GM19397 (cell line): ENCODE data around the gene TMEM135.
"Not testable (repeated sequence)": the region's sequence is repeated elsewhere in the genome, so short reads cannot be mapped to it uniquely, and the experiment has no call there.

Experiments used
- ATAC-seq: cut with Tn5 transposase; IDR thresholded peaks from one replicate; pipeline ENCODE4 v1.9.1; 2021; ENCODE audit warnings: mild to moderate bottlenecking, moderate library complexity; ENCODE audit not compliant: unreplicated experiment

The TMEM135 gene

DNA sequence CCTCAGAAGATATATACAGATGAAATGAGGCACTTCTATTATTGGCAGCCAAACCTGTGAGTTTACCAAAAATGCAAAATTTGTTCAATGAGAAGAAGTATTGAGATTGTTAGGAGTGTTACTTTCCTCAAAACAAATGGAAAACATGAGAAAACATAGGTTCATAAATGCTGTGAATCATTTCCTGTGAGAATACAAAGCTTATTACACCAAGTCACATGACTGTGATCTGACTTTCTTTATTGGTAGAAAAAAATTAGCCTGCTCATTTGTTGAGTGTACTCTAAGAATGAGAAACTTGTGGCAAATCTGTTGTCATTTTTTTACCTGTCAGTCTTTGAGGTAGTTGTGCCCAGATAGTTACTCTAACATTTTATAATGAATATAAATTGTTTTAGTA, 215.1 kb downstream of the TMEM135 start:
- no peak for ATAC-seq

DNA sequence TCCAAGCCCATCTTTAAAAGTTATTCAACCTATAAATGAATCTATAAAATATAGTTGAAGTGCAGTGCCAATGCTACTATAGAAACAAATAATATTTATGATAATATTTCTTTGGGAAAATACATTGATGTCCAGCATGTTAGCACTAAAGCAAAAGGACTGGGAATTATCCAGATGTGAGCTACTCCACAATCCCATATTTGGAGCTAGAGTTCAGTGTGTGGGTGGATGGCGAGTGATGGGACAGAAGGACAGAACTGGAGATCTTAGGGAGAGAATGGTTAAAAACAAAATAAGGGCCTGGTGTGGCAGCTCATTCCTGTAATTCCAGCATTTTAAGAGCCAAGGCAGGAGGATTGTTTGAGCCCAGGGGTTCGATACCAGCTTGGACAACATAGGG, 216.8 kb downstream of the TMEM135 start:
- no peak for ATAC-seq

DNA sequence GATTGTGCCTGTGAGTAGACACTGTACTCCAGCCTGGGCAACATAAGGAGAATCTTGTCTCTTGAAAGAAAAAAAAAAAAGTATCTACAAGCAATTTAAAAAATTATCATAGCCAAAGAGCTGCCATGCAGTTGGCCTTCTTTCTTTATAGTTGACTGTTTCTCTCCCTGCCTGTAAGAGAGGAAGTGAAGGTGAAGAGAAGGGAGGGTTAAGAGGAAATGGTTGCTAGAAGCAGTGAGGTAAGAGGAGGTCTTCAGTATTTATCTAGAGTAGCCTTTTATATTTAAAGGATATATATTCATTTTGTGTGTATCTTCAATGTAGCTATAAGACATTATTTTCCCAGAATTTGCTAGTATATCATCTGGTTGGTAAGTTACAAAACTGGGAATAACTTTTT, 217.9 kb downstream of the TMEM135 start:
- ATAC-seq = no peak

DNA sequence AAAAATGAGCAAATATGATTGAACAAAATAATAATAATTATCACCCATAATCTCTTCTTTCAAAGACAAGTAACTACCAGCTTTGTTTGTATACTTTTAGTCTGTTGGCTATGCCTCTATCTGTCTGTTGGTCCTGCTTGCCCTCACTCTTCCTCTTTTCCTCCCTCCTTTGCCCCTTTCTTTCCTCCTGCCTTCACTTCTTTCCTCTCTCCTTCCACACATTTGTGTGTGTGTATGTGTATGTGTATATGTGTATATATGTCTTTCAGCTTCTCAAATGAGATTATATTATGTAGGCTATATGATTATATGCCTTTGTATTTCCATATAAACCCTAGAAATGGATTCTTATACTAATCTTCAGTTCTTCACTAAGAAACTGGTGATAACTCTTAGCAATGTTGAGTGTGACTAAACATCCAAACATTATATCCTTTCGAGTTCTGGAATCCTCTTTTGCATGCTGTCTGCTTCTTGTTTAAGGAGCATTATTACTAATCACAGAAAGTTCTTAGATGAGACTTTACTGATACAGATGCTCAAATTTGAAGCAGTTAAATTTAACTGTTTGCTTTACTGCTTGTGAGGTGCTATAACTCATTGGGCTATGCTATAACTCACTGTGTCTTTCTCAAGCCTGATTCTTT, 219.1 kb downstream of the TMEM135 start:
- ATAC-seq = no peak

DNA sequence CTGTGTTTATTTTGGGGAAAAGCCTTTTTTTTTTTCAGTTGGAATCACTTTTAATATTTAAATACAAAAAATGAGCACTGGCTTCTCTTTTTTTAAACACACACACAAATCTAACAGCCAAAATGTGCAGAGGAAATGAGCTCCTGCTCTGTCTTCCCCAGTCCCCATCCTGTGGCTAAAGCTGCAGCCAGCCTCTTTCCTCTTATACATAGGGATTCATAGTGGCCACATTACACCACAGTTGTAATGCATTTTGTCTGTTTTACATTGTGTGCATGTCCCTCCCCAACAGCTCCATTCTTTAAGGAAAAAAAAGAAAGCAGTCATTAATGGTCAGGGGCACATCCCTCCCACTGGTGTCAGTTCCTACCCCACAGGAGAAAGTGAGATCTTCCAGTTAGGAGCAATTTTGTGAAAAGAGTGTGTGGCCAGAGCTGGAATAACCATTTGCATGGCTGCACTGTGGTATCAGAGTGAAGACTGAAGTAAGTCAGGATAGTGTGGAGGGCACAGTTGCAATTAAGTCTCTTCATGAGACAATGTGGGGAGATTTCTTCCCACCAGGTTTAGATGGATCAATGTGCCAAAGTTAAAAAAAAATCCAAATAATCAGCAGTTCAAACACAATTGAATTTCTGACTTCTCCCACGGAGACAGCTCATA, 220.6 kb downstream of the TMEM135 start:
- ATAC-seq = no peak

DNA sequence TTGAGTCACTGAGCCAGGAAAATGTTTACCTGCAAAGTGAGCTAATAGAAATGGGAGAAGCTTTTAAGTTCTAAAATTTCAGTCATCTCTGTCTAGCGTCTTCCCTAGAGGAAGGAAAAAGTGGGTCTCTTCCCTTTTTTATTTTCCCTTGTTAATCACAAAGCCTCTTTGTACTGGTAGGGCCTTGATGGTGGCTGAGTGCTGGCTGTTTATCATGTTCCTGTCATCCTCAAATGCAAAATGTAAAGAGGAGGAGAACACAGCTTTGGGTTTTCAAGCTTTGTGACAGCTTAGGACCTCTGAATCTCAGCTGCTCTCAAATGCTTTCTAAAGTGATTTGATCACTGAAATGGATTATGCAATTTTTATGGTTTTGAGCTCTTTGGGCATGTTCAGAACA, 222.0 kb downstream of the TMEM135 start:
- no peak for ATAC-seq

DNA sequence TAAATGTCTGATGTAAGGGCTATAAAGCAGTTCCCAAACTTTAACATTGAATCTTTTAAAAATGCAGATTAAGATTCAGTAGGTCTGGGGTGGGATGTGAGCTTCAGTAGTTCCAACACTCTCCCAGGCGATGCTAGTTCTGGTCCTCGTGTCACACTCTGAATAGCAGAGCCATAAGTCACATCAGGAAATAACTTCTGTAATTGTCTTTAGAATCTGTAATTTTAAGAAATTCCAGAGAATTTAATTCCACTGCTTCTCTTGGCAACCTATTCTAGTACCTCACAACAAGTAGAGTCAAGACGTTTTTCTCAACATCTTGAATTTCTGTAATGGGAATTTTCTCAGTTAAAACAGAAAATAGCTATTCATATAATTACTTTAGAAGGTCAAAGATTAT, 223.1 kb downstream of the TMEM135 start:
- no peak for ATAC-seq

DNA sequence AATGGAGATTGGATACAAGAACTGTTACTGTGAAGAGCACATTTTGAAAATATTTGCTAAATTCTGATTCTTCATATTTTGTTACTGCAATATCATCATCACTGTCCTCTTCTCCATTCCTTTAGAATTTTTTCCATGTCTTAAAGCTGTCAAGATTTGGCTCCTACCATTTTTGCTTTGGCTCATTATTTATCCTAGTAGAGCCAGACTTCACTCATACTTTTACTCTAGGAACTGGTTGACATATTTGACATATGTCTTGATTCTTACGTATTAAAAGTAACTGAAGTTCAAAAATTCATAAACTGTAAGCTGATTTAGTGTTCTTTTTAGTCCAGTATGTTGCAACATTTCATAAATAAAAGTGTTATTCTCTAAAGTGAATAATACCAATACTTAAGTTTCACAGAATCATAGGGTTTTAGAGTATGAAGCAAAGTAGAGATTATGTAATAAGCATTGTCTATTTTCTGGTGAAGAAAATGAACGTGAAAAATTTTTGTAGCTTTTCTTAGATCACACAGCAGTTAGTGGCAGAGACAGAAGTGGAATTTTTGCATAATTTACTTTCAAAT, 225.6 kb downstream of the TMEM135 start:
- ATAC-seq = no peak

DNA sequence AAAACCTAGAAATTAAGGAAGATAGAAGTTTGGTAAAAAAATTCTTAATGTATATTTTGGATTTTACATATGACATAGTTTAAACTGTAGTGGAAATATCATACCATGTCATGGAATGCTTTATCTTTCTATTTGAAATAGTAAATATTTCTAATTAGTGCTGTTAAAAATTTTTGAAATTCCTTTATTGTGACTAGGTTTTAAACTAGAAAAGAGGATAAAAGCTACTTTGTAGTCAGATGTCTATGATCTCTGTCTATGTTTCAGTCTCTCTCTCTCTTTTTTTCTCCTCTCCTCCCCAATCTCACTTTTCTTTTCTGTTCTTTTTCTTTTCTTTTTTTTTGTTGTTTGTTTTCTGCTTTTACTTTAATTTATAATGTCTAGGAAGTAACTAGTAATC, 226.2 kb downstream of the TMEM135 start:
- ATAC-seq = no peak

DNA sequence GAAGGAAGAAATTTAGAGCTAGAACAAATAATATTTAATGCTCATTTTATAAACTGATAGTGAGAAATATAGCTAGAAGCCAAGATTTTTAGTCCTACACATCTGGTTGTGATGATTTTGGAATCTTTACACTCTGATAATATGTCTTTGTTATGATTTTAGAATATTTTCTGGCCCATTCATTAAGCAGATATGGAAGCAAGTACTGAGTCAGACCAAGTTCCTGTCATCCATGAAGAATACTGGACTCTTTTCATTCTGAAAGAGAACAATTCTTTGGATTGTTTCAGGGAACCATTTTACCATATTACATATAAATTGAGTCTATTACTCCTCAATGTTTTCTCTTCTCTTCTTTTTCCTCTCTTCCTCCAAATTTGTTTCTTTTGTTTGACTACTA, 227.4 kb downstream of the TMEM135 start:
- no peak for ATAC-seq

DNA sequence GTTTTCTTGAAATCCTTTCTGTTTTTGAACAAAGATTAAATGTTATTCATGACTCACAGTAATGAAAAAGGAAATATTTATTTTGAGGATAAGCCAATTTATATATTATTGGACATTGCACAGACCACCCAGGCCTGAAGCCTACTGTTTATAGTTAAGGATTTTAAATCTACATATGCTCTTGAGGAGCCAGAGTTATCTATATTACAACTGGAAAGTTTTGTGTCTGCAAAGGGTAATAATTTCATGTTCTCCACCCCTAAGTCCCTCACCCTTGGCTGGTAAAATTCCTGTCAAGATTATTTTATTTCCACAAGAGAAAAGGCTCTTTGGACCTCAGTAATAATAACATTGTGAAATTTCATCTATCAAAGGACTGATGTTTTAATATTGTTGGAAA, 228.2 kb downstream of the TMEM135 start:
- no peak for ATAC-seq

DNA sequence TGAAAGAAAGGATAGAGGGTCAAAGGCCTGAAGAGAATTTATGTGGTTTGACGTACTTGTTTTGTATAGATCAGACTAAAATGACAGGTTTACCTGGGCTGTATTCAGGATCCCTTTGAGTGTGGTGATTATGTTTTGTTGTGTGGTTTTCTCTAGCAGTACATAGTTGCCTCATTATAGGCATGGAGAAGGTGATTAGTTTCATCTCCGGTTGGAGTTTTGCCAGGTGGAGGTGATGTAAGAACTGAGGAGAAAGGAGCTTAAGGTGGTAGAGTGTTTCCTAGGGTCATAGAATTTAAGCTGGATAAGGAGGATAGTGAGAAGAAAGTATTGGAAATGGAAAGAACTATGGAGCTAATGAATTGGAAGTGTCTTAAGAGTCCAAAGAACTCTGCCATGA, 229.0 kb downstream of the TMEM135 start:
- no peak for ATAC-seq

DNA sequence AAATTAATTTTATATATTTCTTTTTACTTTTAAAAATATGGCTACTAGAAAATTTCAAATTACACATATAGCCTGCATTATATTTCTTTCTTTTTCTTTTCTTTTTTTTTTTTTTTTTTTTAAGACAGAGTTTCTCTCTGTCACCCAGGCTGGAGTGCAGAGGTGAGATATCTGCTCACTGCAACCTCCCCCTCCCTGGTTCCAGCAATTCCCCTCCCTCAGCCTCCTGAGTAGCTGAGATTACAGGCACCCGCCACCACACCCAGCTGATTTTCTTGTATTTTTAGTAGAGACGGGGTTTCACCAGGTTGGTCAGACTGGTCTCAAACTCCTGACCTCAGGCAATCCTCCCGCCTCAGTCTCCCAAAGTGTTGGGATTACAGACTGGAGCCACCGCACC, 234.2 kb downstream of the TMEM135 start:
- not testable (repeated sequence) for ATAC-seq

DNA sequence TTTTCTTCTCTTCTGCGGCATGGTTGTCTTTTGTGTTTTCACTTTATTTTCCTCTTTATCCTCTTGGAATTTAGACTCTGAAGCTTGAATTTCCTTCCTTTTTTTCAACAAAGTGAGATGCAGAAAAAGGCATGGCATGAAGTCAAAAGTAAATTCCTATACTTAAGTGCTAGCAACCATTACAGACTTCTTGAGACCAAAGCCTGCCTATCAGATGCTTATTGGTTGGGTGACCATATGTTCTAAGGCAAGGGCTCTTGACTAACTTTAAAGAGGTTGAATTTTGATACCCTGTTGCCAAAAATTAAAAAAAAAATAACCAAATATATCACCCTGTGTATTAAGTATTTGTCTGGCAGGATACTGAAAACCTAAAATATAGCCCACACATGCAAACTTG, 237.4 kb downstream of the TMEM135 start:
- ATAC-seq = no peak

DNA sequence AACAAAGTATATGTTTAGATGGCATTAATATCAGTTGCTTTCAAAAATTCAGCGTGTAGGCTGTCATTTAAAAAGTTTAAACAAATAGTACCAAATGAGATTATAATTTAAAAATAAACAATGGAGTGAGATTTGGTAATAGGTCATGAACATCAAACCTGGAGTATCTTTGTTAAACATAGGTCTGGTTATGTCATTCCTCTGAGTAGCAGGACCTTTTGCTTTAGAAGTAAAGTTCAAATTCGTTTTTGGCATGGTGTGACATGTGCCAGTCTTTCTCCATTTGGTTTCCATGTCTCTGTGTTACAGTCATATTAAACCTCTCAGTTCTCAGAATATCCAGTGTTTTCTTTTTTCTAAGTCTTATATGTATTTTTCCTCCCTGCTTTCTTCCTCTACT, 242.4 kb downstream of the TMEM135 start:
- ATAC-seq = no peak

DNA sequence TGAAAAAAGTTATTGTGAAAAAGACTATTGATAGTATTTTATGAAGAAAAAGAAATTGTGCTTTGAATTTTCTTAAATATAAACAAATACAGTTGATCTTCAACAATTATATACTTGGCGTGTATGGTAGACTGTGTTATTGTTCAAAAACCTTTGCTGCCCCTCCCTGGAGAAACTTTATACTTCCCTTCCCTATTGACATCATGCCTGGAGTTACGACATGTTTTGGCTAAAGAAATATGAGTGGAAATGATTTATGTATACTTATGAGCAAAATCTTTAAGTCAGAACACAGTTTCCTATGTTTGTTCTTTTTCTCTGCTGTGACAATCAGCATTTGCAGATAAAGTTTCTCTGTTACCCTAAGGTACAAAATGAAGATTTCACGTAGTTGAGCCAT, 243.8 kb downstream of the TMEM135 start:
- no peak for ATAC-seq

DNA sequence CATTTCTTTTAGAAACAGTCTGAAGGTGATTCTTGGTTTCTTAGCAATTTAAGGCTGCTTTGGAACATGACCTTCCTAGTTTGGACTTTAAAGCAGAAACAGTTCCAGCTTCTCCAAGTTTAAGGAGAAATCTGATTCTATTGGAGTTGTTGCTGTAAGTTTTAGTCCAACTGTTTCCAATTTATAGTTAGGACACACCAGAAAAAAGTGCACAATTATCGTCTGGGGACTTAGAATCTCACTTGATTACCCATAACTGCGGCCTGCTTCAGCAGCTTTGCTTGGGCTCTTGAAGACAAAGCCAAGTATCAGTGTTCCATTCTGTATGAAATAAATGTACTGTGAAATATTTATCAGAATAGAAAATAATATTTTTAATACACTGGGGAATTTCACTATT, 246.6 kb downstream of the TMEM135 start:
- ATAC-seq = no peak

DNA sequence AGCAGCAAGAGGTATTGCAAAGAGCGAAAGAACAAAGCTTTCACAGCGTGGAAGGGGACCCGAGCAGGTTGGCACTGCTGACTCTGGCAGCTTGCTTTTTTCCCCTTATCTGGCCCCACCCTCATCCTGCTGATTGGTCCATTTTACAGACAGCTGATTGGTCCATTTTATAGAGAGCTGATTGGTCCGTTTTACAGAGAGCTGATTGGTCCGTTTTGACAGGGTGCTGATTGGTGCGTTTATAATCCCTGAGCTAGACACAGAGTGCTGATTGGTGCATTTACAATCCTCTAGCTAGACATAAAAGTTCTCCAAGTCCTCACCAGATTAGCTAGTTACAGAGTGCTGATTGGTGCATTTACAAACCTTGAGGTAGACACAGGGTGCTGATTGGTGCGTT, 247.9 kb downstream of the TMEM135 start:
- not testable (repeated sequence) for ATAC-seq

DNA sequence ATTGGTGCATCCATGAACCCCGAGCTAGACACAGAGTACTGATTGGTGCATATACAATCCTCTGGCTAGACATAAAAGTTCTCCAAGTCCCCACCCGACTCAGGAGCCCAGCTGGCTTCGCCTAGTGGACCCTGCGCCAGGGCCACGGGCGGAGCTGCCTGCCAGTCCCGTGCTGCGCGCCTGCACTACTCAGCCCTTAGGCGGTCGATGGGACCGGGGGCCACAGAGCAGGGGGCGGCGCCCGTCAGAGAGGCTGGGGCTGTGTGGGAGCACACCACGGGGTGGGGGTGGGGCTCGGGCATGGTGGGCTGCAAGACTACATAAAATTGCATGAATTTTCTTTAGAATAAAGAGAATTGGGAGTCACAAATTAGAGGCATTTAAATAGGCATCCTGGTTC, 248.6 kb downstream of the TMEM135 start:
- no peak for ATAC-seq

DNA sequence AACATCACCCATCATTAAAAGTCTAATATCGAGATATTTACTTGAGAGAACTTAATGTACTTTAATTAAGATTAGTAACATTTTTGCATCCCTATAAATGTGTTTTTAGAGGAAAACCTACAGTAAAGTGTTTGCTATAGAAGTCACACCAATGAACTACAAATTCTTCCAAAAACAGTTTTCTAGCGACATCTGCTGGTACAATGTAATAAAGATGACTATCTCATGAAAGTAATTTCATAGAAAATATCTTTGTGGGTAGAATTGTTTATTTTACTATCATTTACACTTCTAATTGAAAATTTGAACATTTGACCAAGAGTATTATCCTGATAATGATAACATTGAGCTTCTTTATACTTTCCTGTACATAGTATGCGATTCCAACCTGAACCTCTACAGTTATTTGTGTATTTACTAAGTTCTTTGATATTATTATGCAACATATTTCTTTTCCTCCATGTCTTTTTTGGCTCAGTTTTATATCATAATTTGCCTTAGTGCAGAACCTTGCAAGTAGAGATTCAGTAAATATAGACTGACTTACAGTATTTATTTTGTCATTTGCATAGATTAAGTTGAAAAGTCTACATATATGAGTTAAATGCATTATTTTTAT, 252.7 kb downstream of the TMEM135 start:
- no peak for ATAC-seq

DNA sequence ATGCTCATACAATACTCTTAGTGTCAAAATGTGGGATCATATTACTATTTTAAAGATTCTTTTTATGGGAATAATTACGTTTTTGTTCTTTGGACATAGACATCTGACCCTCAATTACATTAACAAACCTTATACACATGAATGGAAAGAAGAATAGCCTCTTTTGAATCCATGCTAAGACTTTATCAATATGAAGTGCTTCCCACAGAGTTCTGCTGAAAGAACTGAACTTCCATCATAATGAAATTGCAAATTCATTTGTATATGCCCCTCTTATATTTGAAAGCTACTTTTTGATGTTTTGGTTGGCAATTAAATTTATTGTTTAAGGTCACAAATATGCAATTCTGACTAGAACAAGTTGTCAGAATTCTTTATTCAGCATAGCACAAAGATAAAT, 254.9 kb downstream of the TMEM135 start:
- no peak for ATAC-seq

DNA sequence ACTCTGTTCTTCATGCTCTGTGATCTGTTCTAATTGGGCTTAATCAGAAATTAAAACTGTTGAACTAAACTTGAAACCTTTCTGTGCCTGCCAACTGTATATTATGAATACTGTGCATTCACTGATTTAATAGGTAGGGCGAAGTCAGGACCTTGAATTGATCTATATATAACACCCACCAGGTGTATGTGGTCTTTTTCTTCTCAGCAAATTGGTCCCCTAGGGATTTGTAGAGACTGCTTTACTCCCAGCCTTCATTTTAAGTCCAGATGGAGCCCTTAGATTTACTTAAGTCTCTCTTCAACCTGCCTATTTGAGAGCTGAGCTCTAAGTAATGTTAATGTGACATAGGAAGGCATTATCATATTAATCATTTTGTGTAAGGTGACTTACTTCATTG, 257.5 kb downstream of the TMEM135 start:
- ATAC-seq = peak; percentile 74
